Sigmoid colon (tissue), 7 donors: ENCODE measurements around the gene TPSB2. TPM values are rescaled to one million over a fixed set of nuclear protein-coding genes. Genes with fewer than 3 reads are reported as not detected.

ENCODE experiments used
- DNase-seq: peaks from one replicate; pipeline ENCODE4 v3.0.0-alpha.2; 2019
- H3K27ac ChIP-seq, 4 donors: fragments of 200-600 bp; sonication (generic); one replicate each; pipeline ENCODE4 v1.5.1; 2016 to 2019; ENCODE audit warnings: mild to moderate bottlenecking in 1 of 4
- H3K27me3 ChIP-seq, 3 donors: fragments of 200-600 bp; sonication (generic); one replicate each; pipeline ENCODE4 v1.5.1; 2019; ENCODE audit warnings: mild to moderate bottlenecking in 1 of 3
- H3K36me3 ChIP-seq, 4 donors: fragments of 200-600 bp; sonication (generic); one replicate each; pipeline ENCODE4 v1.5.1; 2016 to 2019
- H3K4me1 ChIP-seq, 4 donors: fragments of 200-600 bp; sonication (generic); one replicate each; pipeline ENCODE4 v1.5.1; 2017 to 2019
- H3K4me3 ChIP-seq, 4 donors: fragments of 200-600 bp; sonication (generic); one replicate each; pipeline ENCODE4 v1.5.1; 2017 to 2019; ENCODE audit warnings: mild to moderate bottlenecking in 2 of 4, moderate library complexity in 1 of 4
- H3K9me3 ChIP-seq, 4 donors: fragments of 200-600 bp in 3 of 4; sonication (generic) in 3 of 4; one replicate each; pipeline versions ENCODE4 v1.5.1 to v1.6.1; 2013 to 2019
- EP300 ChIP-seq, 4 donors: sonication (generic); formaldehyde crosslinking; IDR thresholded peaks; one replicate each; pipeline ENCODE4 v1.6.1; 2017; ENCODE audit warnings: antibody characterized with exemption in 4 of 4
- POLR2A ChIP-seq, 2 donors: fragments of 450-650 bp; IDR thresholded peaks; one replicate each; pipeline ENCODE4 v1.6.1; 2016; ENCODE audit warnings: antibody characterized with exemption in 2 of 2, mild to moderate bottlenecking in 2 of 2, moderate library complexity in 2 of 2
- POLR2AphosphoS5 ChIP-seq, 4 donors: sonication (generic); formaldehyde crosslinking; IDR thresholded peaks; one replicate each; pipeline ENCODE4 v1.6.1; 2017; ENCODE audit warnings: antibody characterized with exemption in 4 of 4
- WGBS, 2 donors: extraction: QIAGEN DNeasy Blood & Tissue Kit; methylation state at CpG; one replicate each; pipeline ENCODE4 v1.1.7; 2013; 5-methylcytosine and 5-hydroxymethylcytosine counted together
- intact Hi-C: fragments of 100-400 bp; cut with DNase I; formaldehyde crosslinking; loops from one replicate; pipeline ENCODE4 v1.15.1; 2023
- polyA plus RNA-seq, 3 donors: library from polyadenylated mRNA; stranded (reverse); fragments of 200-250 nt; gene quantifications; one replicate each; pipeline ENCODE4 v1.2.3, GENCODE V29; 2013
- total RNA-seq, 4 donors: library from RNA; depleted of rRNA; stranded (reverse); fragments of >200 nt; gene quantifications; one replicate each; pipeline ENCODE4 v1.1.0, GENCODE V29; 2016
- TF ChIP-seq, protein P1 (sequence below), 4 experiments: fragments of 450-650 bp in 3 of 4; fragments of 200-600 bp in 1 of 4; IDR thresholded peaks; one replicate each; pipeline ENCODE4 v1.5.1; 2016 to 2019; ENCODE audit warnings: antibody characterized with exemption in 4 of 4, mild to moderate bottlenecking in 3 of 4, moderate library complexity in 2 of 4
- donor health status: healthy with polysubstance abuse.
- donor health status: Bipolar disorder and iron deficiency.
- donor health status: healthy.

TPSB2 gene
- total and polyA plus RNA-seq, 7 donors, result 7.9 to 182 (median 13.3) TPM

DNA sequence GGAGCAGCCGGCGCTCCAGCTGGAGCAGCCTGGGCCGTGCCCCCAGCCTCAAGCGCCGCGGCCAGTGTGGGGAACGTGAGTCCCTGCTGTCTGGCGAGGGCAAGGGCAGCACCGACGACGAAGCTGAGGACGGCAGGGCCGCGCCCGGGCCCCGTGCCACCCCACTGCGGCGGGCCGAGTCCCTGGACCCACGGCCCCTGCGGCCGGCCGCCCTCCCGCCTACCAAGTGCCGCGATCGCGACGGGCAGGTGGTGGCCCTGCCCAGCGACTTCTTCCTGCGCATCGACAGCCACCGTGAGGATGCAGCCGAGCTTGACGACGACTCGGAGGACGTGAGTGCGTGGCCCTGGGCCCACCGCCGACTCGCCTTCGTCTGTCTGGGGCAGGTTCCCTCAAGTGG, 20.9 kb downstream of the TPSB2 start:
- DNase-seq, result no peak
- intact Hi-C loops, result no loop called here
- H3K27me3 ChIP-seq, result no peaks in the 10 kb centered on the region
- no peak overlapping the region for H3K27ac ChIP-seq
- TF ChIP-seq POLR2AphosphoS5 (IDR thresholded peaks at IDR 0.05), result peak in 1 of 4 donors; percentile 7
- TF ChIP-seq POLR2A (IDR thresholded peaks at IDR 0.05), result no peak
- no peak overlapping the region for H3K4me3 ChIP-seq
- H3K9me3 ChIP-seq, result no peaks in the 10 kb centered on the region
- H3K36me3 ChIP-seq, result peaks cover 66 to 97% (median 95%) of the 10 kb centered on the region in 4 donors
- H3K4me1 ChIP-seq, result no peaks in the 10 kb centered on the region
- 93 to 94% methylated on average over 43 of the region's 43 CpGs for WGBS, 2 donors

- DNase-seq, result no peak
- Histone ChIP-seq H3K4me1 (no peaks in the 10 kb centered on the region), H3K4me3 (no peak overlapping the region), H3K27me3 (no peaks in the 10 kb centered on the region), H3K9me3 (no peaks in the 10 kb centered on the region), H3K27ac (no peak overlapping the region), H3K36me3 (peaks cover 73 to 97% (median 95%) of the 10 kb centered on the region in 4 donors)
- WGBS, 2 donors, result 78 to 80% methylated on average over 22 of the region's 22 CpGs
- no peak for TF ChIP-seq POLR2AphosphoS5 (IDR thresholded peaks at IDR 0.05)
- no peak for TF ChIP-seq EP300 (IDR thresholded peaks at IDR 0.05)
- no peak for TF ChIP-seq POLR2A (IDR thresholded peaks at IDR 0.05)
- TF ChIP-seq, protein P1, sequence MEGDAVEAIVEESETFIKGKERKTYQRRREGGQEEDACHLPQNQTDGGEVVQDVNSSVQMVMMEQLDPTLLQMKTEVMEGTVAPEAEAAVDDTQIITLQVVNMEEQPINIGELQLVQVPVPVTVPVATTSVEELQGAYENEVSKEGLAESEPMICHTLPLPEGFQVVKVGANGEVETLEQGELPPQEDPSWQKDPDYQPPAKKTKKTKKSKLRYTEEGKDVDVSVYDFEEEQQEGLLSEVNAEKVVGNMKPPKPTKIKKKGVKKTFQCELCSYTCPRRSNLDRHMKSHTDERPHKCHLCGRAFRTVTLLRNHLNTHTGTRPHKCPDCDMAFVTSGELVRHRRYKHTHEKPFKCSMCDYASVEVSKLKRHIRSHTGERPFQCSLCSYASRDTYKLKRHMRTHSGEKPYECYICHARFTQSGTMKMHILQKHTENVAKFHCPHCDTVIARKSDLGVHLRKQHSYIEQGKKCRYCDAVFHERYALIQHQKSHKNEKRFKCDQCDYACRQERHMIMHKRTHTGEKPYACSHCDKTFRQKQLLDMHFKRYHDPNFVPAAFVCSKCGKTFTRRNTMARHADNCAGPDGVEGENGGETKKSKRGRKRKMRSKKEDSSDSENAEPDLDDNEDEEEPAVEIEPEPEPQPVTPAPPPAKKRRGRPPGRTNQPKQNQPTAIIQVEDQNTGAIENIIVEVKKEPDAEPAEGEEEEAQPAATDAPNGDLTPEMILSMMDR (IDR thresholded peaks at IDR 0.05), result no peak
- intact Hi-C loops, result no loop called here
These were observed 21.6 kb downstream of the TPSB2 start for GRCh38 chr16:1208239-1208830.

- peaks cover 69 to 97% (median 94%) of the 10 kb centered on the region in 4 donors for H3K36me3 ChIP-seq
- intact Hi-C loops, result no loop called here
- H3K9me3 ChIP-seq, result no peaks in the 10 kb centered on the region
- DNase-seq, result no peak
- H3K4me3 ChIP-seq, result no peak overlapping the region
- 66 to 75% methylated on average over 16 of the region's 16 CpGs for WGBS, 2 donors
- H3K27me3 ChIP-seq, result no peaks in the 10 kb centered on the region
- H3K27ac ChIP-seq, result peak overlapping the region in 2 of 4 donors; percentile 14 to 27
- TF ChIP-seq POLR2AphosphoS5 (IDR thresholded peaks at IDR 0.05), result no peak
- no peaks in the 10 kb centered on the region for H3K4me1 ChIP-seq
These were observed 23.2 kb downstream of the TPSB2 start for GRCh38 chr16:1206786-1207185.

- Histone ChIP-seq H3K4me1 (no peaks in the 10 kb centered on the region), H3K9me3 (no peaks in the 10 kb centered on the region), H3K4me3 (no peak overlapping the region), H3K27ac (peak overlapping the region in 2 of 4 donors; percentile 6 to 14), H3K36me3 (peaks cover 70 to 97% (median 93%) of the 10 kb centered on the region in 4 donors), H3K27me3 (no peaks in the 10 kb centered on the region)
- WGBS, 2 donors, result 64 to 75% methylated on average over 9 of the region's 9 CpGs
- TF ChIP-seq POLR2A (IDR thresholded peaks at IDR 0.05) (no peak), POLR2AphosphoS5 (IDR thresholded peaks at IDR 0.05) (no peak), EP300 (IDR thresholded peaks at IDR 0.05) (no peak)
- TF ChIP-seq, protein P1 (IDR thresholded peaks at IDR 0.05), result no peak
- intact Hi-C loops, result no loop called here
- no peak for DNase-seq
These were observed 23.7 kb downstream of the TPSB2 start for GRCh38 chr16:1206326-1206725.

GRCh38 chr16:1204933-1205332, 25.1 kb downstream of the TPSB2 start:
- Histone ChIP-seq H3K36me3 (peaks cover 57 to 97% (median 93%) of the 10 kb centered on the region in 4 donors), H3K27ac (peak overlapping the region in 1 of 4 donors; percentile 52), H3K9me3 (no peaks in the 10 kb centered on the region), H3K4me3 (no peak overlapping the region), H3K27me3 (no peaks in the 10 kb centered on the region), H3K4me1 (no peaks in the 10 kb centered on the region)
- intact Hi-C loops, result no loop called here
- no peak for DNase-seq
- WGBS, 2 donors, result 53 to 78% methylated on average over 16 of the region's 21 CpGs
- TF ChIP-seq POLR2A (IDR thresholded peaks at IDR 0.05), result no peak
- TF ChIP-seq EP300 (IDR thresholded peaks at IDR 0.05), result no peak
- TF ChIP-seq POLR2AphosphoS5 (IDR thresholded peaks at IDR 0.05), result no peak

DNA sequence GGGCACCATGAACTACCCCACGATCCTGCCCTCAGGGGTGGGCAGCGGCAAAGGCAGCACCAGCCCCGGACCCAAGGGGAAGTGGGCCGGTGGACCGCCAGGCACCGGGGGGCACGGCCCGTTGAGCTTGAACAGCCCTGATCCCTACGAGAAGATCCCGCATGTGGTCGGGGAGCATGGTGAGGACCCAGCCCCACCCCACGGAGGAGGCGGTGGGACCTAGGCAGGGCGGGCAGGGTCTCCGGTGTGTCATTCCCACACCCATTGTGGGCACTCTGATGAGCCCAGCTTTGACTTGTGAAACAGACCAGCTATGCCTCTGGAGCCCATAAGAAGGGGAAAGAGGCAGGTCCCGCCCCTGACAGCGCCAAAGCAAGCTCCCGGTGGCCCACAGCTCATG, 27.7 kb downstream of the TPSB2 start:
- H3K27me3 ChIP-seq, result no peaks in the 10 kb centered on the region
- peaks cover 41 to 81% (median 68%) of the 10 kb centered on the region in 4 donors for H3K36me3 ChIP-seq
- no peak overlapping the region for H3K4me3 ChIP-seq
- no peaks in the 10 kb centered on the region for H3K4me1 ChIP-seq
- no peak overlapping the region for H3K27ac ChIP-seq
- WGBS, 2 donors, result 90 to 92% methylated on average over 18 of the region's 18 CpGs
- H3K9me3 ChIP-seq, result no peaks in the 10 kb centered on the region
- intact Hi-C loops, result no loop called here
- TF ChIP-seq POLR2A (IDR thresholded peaks at IDR 0.05) (no peak), EP300 (IDR thresholded peaks at IDR 0.05) (no peak), POLR2AphosphoS5 (IDR thresholded peaks at IDR 0.05) (peak in 1 of 4 donors; percentile 6)
- TF ChIP-seq, protein P1 (IDR thresholded peaks at IDR 0.05), result no peak
- no peak for DNase-seq
